HG02884 (cell line): Measurements from ENCODE around the gene COMP.

ENCODE experiments used
- ATAC-seq: cut with Tn5 transposase; IDR thresholded peaks from one replicate; pipeline ENCODE4 v1.9.1; 2021; ENCODE audit warnings: mild to moderate bottlenecking, moderate library complexity; ENCODE audit not compliant: unreplicated experiment

Gene COMP

GRCh38 chr19:18804139-18804601 is 13.1 kb upstream of the COMP start:
- no peak for ATAC-seq

- no peak for ATAC-seq
These were observed 12.5 kb upstream of the COMP start for GRCh38 chr19:18803550-18804138.

DNA sequence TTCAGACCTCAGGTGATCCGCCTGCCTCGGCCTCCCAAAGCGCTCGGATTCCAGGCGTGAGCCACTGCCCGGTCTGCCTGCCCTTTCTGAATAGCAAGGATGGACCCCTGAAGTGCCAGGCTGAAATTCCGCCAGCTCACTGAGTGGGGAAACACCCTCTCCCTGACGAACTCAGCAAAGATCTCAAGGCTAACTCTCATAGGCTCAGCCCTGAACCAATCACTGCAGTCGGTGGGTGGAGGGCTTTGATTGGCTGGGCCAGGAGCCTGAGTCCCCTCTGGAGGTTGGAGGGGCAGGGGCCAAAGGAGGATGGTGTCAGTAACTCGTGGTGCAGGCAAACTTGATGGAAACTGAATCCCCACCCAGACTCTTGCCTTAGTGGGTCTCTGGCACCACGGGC is 11.2 kb upstream of the COMP start:
- ATAC-seq, result no peak

DNA sequence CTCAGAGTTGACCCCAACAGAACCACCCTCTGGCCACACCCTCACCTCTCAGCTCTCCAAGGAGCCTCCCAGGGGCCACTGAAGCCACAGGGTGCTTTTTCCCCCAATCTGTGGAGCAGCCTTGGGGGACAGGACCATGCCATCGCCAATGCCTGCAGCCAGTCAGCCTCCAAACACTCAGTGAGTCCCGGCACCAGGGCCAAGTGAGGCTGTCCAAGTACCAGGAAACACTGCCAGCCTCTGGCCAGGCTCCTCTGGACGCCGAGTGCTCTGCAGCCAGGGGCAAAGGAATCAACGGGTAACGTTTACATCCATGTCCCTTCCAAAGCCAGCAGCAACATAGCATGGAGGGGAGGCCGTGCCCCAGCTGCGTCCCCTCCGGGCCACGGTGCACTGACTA is 9.5 kb upstream of the COMP start:
- ATAC-seq, result no peak

- ATAC-seq, result no peak
These were observed 9.0 kb upstream of the COMP start for GRCh38 chr19:18800079-18800478.

DNA sequence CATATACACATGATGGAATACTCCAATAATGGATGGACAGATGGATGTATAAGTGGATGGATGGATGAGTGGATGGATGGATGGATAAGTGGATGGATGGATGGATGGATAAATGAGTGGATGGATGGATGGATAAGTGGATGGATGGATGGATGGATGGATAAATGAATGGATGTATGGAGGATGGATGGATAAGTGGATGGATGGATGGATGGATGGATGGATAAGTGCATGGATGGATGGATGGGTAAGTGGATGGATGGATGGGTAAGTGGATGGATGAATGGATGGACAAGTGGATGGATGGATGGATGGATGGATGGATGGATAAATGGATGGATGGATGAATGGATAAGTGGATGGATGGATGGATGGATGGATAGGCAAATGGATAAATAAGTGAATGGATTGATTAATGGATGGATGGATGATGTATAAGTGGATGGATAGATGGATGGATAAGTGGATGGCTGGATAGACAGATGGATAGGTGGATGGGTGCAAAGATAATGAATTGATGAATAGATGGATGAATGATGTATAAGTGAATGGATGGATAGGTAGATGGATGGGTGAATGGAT is 8.4 kb upstream of the COMP start:
- ATAC-seq, result no peak

- ATAC-seq, result no peak
These were observed 7.6 kb upstream of the COMP start for GRCh38 chr19:18798384-18799352.

GRCh38 chr19:18796239-18796638 is 5.1 kb upstream of the COMP start:
- no peak for ATAC-seq

DNA sequence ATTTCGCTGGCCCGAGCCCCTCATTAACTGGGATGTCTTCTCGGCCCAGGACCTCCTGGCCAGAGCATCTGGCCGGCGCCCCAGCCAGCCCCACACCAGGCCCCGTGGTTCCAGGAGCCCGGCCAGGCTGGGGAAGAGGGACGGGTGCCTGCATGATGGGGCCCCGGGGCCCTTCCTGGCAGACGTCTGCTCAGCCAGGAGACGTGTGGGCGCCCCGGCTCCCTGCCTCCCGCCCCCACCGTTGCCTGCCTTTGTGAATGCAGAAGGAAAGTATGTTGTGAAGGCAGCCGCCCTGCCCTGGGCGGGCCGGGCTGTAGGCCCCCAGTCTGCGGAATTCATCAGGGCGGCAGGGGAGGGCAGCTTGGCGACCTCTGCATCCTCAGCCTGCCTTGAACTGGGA is 4.4 kb upstream of the COMP start:
- no peak for ATAC-seq

DNA sequence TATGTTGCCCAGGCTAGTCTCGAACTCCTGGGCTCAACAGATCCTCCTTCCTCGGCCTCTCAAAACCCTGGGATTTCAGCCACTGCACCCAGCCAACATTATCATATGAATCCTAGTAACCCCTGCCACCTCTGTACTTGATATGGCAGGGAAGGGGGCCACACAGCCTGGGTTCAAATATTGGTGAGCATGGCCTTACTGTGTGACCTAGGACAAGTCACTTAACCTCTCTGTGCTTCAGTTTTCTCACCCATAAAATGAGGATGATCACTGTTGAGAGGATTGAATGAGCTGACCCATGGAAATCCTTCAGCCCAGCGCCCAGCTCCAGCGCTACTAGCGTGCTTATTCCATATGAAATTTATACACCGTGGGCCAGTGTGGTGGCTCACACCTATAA is 3.6 kb upstream of the COMP start:
- ATAC-seq, result no peak

GRCh38 chr19:18794029-18794313 is 2.9 kb upstream of the COMP start:
- ATAC-seq, result no peak

- no peak for ATAC-seq
These were observed 2.3 kb upstream of the COMP start for GRCh38 chr19:18793144-18794028.

GRCh38 chr19:18792661-18793060 is 1.6 kb upstream of the COMP start:
- no peak for ATAC-seq

DNA sequence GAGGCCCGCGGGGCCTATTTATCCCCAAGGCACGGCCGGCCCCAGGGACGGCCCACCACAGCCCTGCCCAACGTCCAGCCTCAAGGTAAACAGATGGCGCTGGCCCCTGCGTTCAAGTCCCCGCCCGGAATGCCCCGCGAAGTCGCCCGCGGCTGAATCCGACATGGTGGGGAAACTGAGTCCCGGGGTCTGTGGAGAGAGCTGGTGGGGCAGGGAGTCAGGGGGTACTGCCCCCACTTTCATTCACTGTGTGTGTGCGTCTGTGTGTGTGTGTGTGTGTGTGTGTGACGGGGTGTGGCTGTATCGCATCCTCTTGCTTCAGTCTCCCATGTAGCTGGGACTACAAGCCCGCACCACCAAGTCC is 192 bp upstream of the COMP start:
- no peak for ATAC-seq

- ATAC-seq, result no peak
These were observed 1.1 kb downstream of the COMP start for GRCh38 chr19:18789883-18790565.

DNA sequence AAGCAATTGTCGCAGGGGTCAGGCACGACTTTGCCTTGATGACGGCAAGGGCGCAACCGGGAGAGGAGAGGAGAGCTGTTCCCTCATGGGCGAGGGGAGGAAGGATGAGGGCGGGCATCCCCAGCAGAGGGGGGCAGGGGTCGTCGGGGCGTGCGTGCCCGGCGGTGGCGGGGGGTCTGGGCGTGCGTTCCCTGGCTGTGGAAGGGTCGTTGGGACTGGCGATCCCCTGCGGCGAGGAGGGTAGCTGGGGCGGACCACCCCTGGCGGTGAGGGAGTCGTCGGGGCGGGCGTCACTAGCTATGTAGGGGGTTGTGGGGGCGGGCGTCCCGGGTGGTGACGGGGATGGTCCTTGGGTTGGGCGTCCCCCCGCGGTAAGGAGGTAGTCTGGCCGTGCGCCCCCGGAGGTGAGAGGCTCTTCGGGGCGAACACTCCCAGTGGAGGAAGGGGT is 1.7 kb downstream of the COMP start:
- no peak for ATAC-seq

DNA sequence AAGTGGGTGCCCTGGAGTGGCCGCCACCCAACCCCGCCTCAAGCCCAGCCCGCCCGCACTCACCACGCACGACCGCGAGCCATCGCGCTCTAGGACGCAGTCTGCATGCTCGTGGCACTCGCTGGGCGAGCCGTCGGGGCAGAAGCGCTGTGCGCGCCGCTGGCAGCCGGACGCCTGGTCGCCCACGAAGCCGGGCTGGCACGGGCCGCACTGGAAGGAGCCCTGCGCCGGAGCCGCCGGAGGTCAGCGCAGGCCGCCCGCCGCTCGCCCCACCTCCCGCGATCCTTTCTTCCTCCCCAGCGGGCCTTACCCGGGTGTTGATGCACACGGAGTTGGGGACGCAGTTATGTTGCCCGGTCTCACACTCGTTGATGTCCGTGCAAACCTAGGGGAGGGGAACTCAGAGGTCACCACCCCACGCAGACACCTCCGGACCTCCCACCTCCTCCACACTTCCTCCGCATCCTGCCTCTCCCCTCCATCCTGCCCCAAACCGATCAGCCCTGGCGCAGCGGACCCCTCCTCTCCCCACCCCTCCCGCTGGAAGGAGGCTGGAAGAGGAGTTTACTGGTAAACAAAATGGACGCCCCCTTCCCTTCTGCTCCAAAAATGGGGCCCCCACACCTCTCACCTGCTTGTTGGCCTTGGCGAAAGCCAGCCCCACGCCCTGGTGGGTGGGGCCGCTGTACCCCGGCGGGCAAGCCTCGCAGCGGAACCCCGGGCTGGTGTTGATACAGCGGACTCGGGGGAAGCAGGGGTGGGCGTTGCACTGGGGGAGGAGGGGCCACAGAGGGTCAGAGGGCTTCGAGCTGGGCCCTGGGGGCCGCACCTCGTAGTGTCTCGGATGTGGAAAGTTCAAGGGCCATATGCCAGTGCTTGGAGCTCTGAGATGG is 2.3 kb downstream of the COMP start:
- ATAC-seq, result no peak

GRCh38 chr19:18785179-18786124 is 5.7 kb downstream of the COMP start:
- ATAC-seq, result no peak

DNA sequence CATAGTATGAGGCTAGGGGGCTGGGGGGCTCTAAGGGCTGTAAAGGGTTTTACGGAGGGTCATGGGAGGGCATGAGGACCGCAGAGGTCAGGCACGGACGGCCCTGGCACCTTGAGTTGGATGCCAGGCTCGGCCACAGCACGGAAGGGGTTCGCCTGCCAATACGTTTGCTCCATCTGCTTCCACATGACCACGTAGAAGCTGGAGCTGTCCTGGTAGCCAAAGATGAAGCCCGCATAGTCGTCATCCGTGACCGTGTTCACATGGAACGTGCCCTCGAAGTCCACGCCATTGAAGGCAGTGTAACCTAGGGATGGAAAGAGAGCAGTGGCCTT is 6.4 kb downstream of the COMP start:
- ATAC-seq, result no peak
